Measurements from ENCODE around the gene DNASE2B. TPM values are rescaled to one million over a fixed set of nuclear protein-coding genes. Genes with fewer than 3 reads are reported as not detected.

The DNASE2B gene, protein sequence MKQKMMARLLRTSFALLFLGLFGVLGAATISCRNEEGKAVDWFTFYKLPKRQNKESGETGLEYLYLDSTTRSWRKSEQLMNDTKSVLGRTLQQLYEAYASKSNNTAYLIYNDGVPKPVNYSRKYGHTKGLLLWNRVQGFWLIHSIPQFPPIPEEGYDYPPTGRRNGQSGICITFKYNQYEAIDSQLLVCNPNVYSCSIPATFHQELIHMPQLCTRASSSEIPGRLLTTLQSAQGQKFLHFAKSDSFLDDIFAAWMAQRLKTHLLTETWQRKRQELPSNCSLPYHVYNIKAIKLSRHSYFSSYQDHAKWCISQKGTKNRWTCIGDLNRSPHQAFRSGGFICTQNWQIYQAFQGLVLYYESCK
- not detected in 2 replicates for total RNA-seq

DNA sequence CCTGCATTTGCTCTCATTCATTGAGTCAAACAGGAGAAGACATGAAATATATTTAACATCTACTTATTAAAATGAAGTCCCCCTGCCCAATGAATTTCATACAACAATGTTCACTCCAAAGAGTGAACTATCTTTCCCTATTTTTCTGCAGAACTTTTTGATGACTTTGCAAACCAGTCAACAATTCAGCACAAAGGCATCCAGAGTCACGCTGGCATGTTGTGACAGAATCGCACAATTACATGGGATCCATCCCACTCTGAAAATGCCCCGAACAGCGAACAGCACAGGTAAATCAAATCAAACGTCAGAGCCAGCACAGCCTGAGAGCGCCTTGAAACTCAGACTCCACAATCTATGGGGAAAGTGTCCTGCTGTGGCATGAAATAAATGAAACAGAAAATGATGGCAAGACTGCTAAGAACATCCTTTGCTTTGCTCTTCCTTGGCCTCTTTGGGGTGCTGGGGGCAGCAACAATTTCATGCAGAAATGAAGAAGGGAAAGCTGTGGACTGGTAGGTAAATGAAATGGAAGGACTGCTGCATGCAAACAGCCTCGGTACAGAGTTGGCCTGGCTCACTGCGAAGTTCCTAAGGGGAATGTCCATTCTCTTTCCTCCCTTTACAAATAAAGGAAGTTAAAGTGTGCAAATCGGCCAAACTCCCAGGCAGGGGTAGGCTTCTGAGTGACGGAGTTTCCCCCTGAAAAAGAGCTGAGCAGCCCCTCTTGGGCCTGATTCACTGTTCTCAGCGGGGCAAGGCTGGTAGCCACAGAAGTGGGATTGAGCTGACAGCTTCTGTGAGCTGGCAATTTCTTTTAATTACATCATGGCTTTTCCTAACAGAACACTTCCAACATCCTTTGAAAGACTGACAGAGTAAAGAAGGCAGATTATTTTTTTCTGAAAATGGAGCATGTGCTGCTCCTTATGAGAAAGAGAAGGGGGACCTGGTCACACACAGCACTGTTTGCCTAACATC, at the start of gene DNASE2B:
DNASE2B (plus strand) TSS at position 310 of the 981 bp plus-strand sequence; CDS start at position 391, 81 bp downstream.

Other genes with a start within 250 kb of the DNASE2B start
- 0.11 and 0.39 TPM in 2 replicates for gene SAMD13, start 96.8 kb upstream of the DNASE2B start, total RNA-seq
- gene RPF1, start 80.8 kb downstream of the DNASE2B start, total RNA-seq, result 15.7 and 22.2 TPM in 2 replicates
- gene SPATA1, start 107.9 kb downstream of the DNASE2B start, total RNA-seq, result 0.11 and 1.2 TPM in 2 replicates
- 23.5 and 32.6 TPM in 2 replicates for gene GNG5, start 108.1 kb downstream of the DNASE2B start, total RNA-seq
- gene CTBS, start 176.0 kb downstream of the DNASE2B start, total RNA-seq, result 7.3 and 7.9 TPM in 2 replicates